ENCODE data around the gene SHPK. TPM values are rescaled to one million over a fixed set of nuclear protein-coding genes. Genes with fewer than 3 reads are reported as not detected.

Gene SHPK
- total and polyA plus RNA-seq, 8 donors, result 4.9 to 29.4 (median 10.8) TPM

DNA sequence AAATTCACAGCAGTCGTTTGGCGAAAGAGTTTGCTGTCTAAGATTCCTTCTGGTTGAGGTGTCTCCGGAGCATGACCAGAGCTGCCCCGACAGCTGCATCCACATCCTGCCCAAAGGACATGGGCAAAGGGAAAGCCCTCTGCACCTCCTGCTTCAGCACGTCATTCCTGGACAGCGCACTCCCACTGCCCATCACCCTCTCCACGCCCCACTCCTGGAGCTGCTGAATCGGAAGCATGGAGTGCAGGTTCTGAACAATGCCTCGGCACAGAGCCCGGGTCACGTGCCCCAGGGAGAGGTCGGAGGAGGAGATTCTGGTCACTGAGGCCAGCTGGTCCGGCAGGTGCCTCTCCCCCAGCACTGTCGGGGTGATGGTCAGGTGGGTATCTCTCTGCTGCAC lies 25.5 kb downstream of the SHPK start:
- TF ChIP-seq EP300 (IDR thresholded peaks at IDR 0.05), result no peak
- TF ChIP-seq, protein P1, sequence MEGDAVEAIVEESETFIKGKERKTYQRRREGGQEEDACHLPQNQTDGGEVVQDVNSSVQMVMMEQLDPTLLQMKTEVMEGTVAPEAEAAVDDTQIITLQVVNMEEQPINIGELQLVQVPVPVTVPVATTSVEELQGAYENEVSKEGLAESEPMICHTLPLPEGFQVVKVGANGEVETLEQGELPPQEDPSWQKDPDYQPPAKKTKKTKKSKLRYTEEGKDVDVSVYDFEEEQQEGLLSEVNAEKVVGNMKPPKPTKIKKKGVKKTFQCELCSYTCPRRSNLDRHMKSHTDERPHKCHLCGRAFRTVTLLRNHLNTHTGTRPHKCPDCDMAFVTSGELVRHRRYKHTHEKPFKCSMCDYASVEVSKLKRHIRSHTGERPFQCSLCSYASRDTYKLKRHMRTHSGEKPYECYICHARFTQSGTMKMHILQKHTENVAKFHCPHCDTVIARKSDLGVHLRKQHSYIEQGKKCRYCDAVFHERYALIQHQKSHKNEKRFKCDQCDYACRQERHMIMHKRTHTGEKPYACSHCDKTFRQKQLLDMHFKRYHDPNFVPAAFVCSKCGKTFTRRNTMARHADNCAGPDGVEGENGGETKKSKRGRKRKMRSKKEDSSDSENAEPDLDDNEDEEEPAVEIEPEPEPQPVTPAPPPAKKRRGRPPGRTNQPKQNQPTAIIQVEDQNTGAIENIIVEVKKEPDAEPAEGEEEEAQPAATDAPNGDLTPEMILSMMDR (IDR thresholded peaks at IDR 0.05), result no peak
- TF ChIP-seq POLR2A (IDR thresholded peaks at IDR 0.05), result no peak
- TF ChIP-seq POLR2AphosphoS5 (IDR thresholded peaks at IDR 0.05), result no peak
- 81 to 94% (median 91%) methylated on average over 12 to 14 of the region's 14 CpGs for WGBS, 5 donors
- Histone ChIP-seq H3K4me3 (no peak overlapping the region), H3K27ac (no peak overlapping the region), H3K27me3 (no peaks in the 10 kb centered on the region), H3K36me3 (peaks cover 44 to 100% (median 98%) of the 10 kb centered on the region in 4 donors), H3K9me3 (no peaks in the 10 kb centered on the region), H3K4me1 (peaks cover 0 to 5% (median 0%) of the 10 kb centered on the region in 4 donors)
- intact Hi-C loops (cut with DNase I; ENCODE audit: low total_unique reads), result no loop called here
- no peak for DNase-seq

DNA sequence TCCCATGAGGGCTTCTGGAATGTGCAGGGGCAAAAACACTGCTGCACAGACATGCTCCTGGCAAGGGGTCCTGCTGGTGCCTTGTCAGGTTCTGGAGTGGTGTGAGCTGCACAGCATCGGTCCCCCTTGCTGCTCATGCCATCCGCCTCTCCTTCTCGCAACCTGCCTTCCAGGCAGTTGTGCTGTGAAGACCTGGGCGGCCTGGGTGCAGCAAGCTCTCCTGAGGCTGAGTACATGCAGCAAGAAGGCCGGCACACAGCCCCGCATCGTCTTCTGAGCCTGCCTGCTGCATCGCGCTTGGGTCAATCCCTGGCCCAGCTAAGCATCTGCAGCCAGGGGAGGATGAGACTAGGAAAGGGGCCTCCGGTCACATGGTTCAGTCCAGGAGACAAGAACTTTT lies 26.4 kb downstream of the SHPK start:
- peaks cover 0 to 5% (median 0%) of the 10 kb centered on the region in 4 donors for H3K4me1 ChIP-seq
- no peaks in the 10 kb centered on the region for H3K9me3 ChIP-seq
- H3K4me3 ChIP-seq, result no peak overlapping the region
- intact Hi-C loops (cut with DNase I; ENCODE audit: low total_unique reads), result no loop called here
- no peaks in the 10 kb centered on the region for H3K27me3 ChIP-seq
- WGBS, 5 donors, result 87 to 98% (median 96%) methylated on average over 10 of the region's 10 CpGs
- TF ChIP-seq POLR2AphosphoS5 (IDR thresholded peaks at IDR 0.05), result no peak
- TF ChIP-seq, protein P1 (IDR thresholded peaks at IDR 0.05), result no peak
- TF ChIP-seq POLR2A (IDR thresholded peaks at IDR 0.05), result no peak
- no peak for TF ChIP-seq EP300 (IDR thresholded peaks at IDR 0.05)
- no peak for DNase-seq
- no peak overlapping the region for H3K27ac ChIP-seq
- H3K36me3 ChIP-seq, result peaks cover 36 to 98% (median 94%) of the 10 kb centered on the region in 4 donors

DNA sequence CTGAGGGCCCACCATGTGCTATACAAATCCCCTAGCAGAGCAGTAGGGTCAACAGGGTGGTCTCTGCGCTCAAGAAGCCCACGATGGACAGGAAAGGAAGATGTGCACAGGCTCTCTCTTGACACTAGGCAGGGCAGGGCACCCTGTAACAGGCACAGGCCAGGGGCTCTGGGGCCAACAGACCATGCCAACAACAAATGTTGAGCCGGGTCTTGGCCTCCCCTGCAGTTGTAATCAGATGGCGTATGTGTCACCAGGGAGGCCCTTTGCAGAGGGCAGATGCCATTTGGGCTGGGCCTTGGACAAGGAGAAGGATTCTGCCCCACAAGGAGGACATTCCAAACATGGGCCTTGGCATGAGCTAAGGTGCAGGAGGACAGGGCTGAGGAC lies 32.2 kb downstream of the SHPK start:
- H3K27me3 ChIP-seq, result no peaks in the 10 kb centered on the region
- H3K36me3 ChIP-seq, result peaks cover 9 to 48% (median 36%) of the 10 kb centered on the region in 4 donors
- intact Hi-C loops (cut with DNase I; ENCODE audit: low total_unique reads), result no loop called here
- H3K9me3 ChIP-seq, result no peaks in the 10 kb centered on the region
- DNase-seq, result no peak
- TF ChIP-seq EP300 (IDR thresholded peaks at IDR 0.05) (no peak), POLR2AphosphoS5 (IDR thresholded peaks at IDR 0.05) (no peak), POLR2A (IDR thresholded peaks at IDR 0.05) (no peak)
- TF ChIP-seq, protein P1 (IDR thresholded peaks at IDR 0.05), result no peak
- no peaks in the 10 kb centered on the region for H3K4me1 ChIP-seq
- H3K27ac ChIP-seq, result no peak overlapping the region
- no peak overlapping the region for H3K4me3 ChIP-seq
- WGBS, 5 donors, result 81 to 90% (median 87%) methylated on average over 4 of the region's 4 CpGs

DNA sequence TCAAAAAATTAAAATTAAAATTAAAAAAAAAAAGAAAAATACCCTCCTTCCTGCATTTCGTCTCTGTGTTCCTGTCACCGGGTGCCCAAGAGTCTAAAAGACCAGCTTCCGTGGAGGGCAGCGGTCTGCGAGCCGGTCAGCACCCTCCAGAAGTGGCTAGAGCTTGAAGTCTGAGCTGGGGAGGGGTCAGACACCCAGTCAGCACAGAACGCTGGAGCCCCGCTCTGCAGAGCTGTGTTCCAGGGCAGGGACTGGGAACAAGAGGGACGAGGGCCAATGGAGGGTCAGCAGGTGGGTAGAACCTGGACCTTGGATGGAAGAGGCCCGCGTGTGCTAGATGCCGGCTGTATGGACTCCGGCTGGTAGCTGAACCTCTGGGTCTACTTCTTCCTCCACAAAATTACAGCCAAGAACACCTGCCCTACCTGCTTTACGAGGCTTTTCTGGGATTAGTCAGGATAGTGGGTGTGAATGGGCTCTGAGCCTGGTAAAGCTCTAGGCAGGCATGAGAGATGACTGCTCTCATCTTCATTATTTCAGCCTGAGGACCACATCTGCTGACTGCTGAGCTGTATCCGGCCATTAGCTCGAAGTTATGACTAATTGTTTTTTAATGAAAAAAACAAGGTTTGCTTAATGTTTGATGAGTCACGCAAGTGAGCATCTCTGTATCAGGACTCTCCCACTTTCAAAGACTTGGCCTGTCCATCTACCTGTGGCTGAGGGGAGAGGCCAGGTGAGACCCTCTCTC lies 32.8 kb downstream of the SHPK start:
- intact Hi-C loops (cut with DNase I; ENCODE audit: low total_unique reads), result no loop called here
- Histone ChIP-seq H3K36me3 (peaks cover 4 to 42% (median 31%) of the 10 kb centered on the region in 4 donors), H3K27ac (no peak overlapping the region), H3K27me3 (no peaks in the 10 kb centered on the region), H3K4me1 (no peaks in the 10 kb centered on the region), H3K4me3 (no peak overlapping the region), H3K9me3 (no peaks in the 10 kb centered on the region)
- no peak for DNase-seq
- WGBS, 5 donors, result 84 to 94% (median 93%) methylated on average over 14 to 17 of the region's 17 CpGs
- TF ChIP-seq, protein P1 (IDR thresholded peaks at IDR 0.05), result no peak
- TF ChIP-seq EP300 (IDR thresholded peaks at IDR 0.05) (no peak), POLR2AphosphoS5 (IDR thresholded peaks at IDR 0.05) (no peak), POLR2A (IDR thresholded peaks at IDR 0.05) (no peak)
